Measurements from ENCODE around the gene SLC38A10. TPM values are rescaled to one million over a fixed set of nuclear protein-coding genes. Genes with fewer than 3 reads are reported as not detected.

Gene SLC38A10
- total RNA-seq (2022; extraction: Qiagen RNA extraction): 46.7 to 77.7 TPM (median 74.3 TPM) in 5 replicates

GRCh38 chr17:81295031-81295675 is at the start of gene SLC38A10:
TSS of gene SLC38A10 (minus strand) at chr17:81295307. CDS start at chr17:81294921, 386 bp downstream.

GRCh38 chr17:81238815-81239713 is 56.0 kb downstream of the SLC38A10 start, which contains the start of the genes NDUFAF8 and TEPSIN:
TSS of gene NDUFAF8 (plus strand) at chr17:81239318. CDS start at chr17:81239364, 46 bp downstream.
TSS of gene TEPSIN (minus strand) at chr17:81239055. CDS start at chr17:81239033, 22 bp downstream.

GRCh38 chr17:81222906-81223761 is 72.0 kb downstream of the SLC38A10 start, which contains the start of gene CEP131:
TSS of gene CEP131 (minus strand) at chr17:81222965. CDS start at chr17:81220056, 2,909 bp downstream.

Other genes with a start within 250 kb of the SLC38A10 start
- not detected in 5 replicates for gene PVALEF, start 129.8 kb downstream of the SLC38A10 start, total RNA-seq (2022; extraction: Qiagen RNA extraction)
- gene AATK, start 129.1 kb downstream of the SLC38A10 start, total RNA-seq (2022; extraction: Qiagen RNA extraction): 0.19 to 0.69 TPM (median 0.45 TPM) in 5 replicates
- gene CEP131, start 72.3 kb downstream of the SLC38A10 start, total RNA-seq (2022; extraction: Qiagen RNA extraction): 6.4 to 9.2 TPM (median 7.0 TPM) in 5 replicates
- 12.1 to 29.5 TPM (median 25.7 TPM) in 5 replicates for gene TEPSIN, start 56.3 kb downstream of the SLC38A10 start, total RNA-seq (2022; extraction: Qiagen RNA extraction)
- 117 to 211 TPM (median 166 TPM) in 5 replicates for gene NDUFAF8, start 56.0 kb downstream of the SLC38A10 start, total RNA-seq (2022; extraction: Qiagen RNA extraction)
- 5.3 to 8.6 TPM (median 8.5 TPM) in 5 replicates for gene BAHCC1, start 100.2 kb upstream of the SLC38A10 start, total RNA-seq (2022; extraction: Qiagen RNA extraction)
- gene ACTG1, start 217.5 kb upstream of the SLC38A10 start, total RNA-seq (2022; extraction: Qiagen RNA extraction): 5,378 to 6,768 TPM (median 6,369 TPM) in 5 replicates
- gene FSCN2, start 233.1 kb upstream of the SLC38A10 start, total RNA-seq (2022; extraction: Qiagen RNA extraction): 0.77 to 1.7 TPM (median 1.1 TPM) in 5 replicates

All from A549 treated with dexamethasone at 1 μM for 4 hours (cell line).